HCT116 (cell line): ENCODE data around the gene SLC25A36.

Source experiments
- EGR1 ChIP-seq: IDR thresholded peaks from 2 replicates; pipeline ENCODE4 v1.6.1; 2012; ENCODE audit warnings: low read depth
- EZH2 ChIP-seq: fragments of 200-600 bp; sonication (generic); IDR thresholded peaks from 2 replicates; pipeline ENCODE4 v1.6.1; 2017; ENCODE audit warnings: antibody characterized with exemption, mixed run types
- EZH2phosphoT487 ChIP-seq: fragments of 200-600 bp; IDR thresholded peaks from 2 replicates; pipeline ENCODE4 v1.6.1; 2018; ENCODE audit warnings: antibody characterized with exemption, borderline replicate concordance
- JUND ChIP-seq: IDR thresholded peaks from 2 replicates; pipeline ENCODE4 v1.6.1; 2012
- POLR2A ChIP-seq: IDR thresholded peaks from 2 replicates; pipeline ENCODE4 v1.7.0; 2011; ENCODE audit warnings: borderline replicate concordance; ENCODE audit not compliant: insufficient read depth, insufficient read length; ENCODE audit errors: extremely low read depth
- POLR2AphosphoS5 ChIP-seq: IDR thresholded peaks from 2 replicates; pipeline ENCODE4 v1.6.1; 2011; ENCODE audit warnings: mild to moderate bottlenecking, low read depth, low read length, moderate library complexity
- SP1 ChIP-seq: IDR thresholded peaks from 2 replicates; pipeline ENCODE4 v1.6.1; 2012; ENCODE audit warnings: low read depth
- YY1 ChIP-seq: IDR thresholded peaks from 2 replicates; pipeline ENCODE4 v1.6.1; 2011; ENCODE audit warnings: low read length, low read depth, moderate library complexity, mild to moderate bottlenecking; ENCODE audit not compliant: insufficient replicate concordance; ENCODE audit errors: extremely low read depth
- ZFX ChIP-seq: fragments of 450-650 bp; IDR thresholded peaks from 2 replicates; pipeline ENCODE4 v1.6.1; 2017
- TF ChIP-seq, protein P1 (sequence below), 3 experiments: fragments of 200-600 bp in 1 of 3; sonication (generic) in 1 of 3; IDR thresholded peaks in 2 of 3; conservative IDR thresholded peaks in 1 of 3; 2 replicates each; pipeline ENCODE4 v1.5.1; 2012 to 2017; ENCODE audit warnings: low read depth in 2 of 3, low read length in 2 of 3, antibody characterized with exemption in 1 of 3, borderline replicate concordance in 1 of 3, control low read depth in 1 of 3, mild to moderate bottlenecking in 1 of 3, mixed read lengths in 1 of 3, mixed run types in 1 of 3, moderate library complexity in 1 of 3; ENCODE audit not compliant: insufficient read depth in 1 of 3

GRCh38 chr3:140913728-140914127 is 27.9 kb upstream of the SLC25A36 start:
- TF ChIP-seq, protein P1, sequence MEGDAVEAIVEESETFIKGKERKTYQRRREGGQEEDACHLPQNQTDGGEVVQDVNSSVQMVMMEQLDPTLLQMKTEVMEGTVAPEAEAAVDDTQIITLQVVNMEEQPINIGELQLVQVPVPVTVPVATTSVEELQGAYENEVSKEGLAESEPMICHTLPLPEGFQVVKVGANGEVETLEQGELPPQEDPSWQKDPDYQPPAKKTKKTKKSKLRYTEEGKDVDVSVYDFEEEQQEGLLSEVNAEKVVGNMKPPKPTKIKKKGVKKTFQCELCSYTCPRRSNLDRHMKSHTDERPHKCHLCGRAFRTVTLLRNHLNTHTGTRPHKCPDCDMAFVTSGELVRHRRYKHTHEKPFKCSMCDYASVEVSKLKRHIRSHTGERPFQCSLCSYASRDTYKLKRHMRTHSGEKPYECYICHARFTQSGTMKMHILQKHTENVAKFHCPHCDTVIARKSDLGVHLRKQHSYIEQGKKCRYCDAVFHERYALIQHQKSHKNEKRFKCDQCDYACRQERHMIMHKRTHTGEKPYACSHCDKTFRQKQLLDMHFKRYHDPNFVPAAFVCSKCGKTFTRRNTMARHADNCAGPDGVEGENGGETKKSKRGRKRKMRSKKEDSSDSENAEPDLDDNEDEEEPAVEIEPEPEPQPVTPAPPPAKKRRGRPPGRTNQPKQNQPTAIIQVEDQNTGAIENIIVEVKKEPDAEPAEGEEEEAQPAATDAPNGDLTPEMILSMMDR (IDR thresholded peaks at IDR 0.05 in 2 of 3, conservative IDR thresholded peaks at IDR 0.05 in 1 of 3; ENCODE audit: borderline replicate concordance in 1 of 3, insufficient read depth in 1 of 3, low read depth in 2 of 3, low read length in 2 of 3), result no peak
- TF ChIP-seq EZH2phosphoT487 (no peak), POLR2A (no peak), YY1 (no peak), EGR1 (no peak), POLR2AphosphoS5 (no peak), EZH2 (no peak), SP1 (no peak), ZFX (no peak), JUND (no peak)
